AG04449 (cell line): Measurements from ENCODE around the gene ADGRD2.

ENCODE experiments used
- CTCF ChIA-PET: fragments of 350-600 bp; formaldehyde crosslinking; extraction: SDS; loops from one replicate; lab custom pipeline; 2021; ENCODE audit warnings: antibody characterized with exemption; lab: Yijun Ruan, JAX
- POLR2A ChIA-PET: fragments of 400-600, 350-600 bp; formaldehyde crosslinking; extraction: SDS; loops from one replicate; lab custom pipeline; 2020; ENCODE audit warnings: antibody characterized with exemption, inconsistent platforms; lab: Yijun Ruan, JAX
- DNase-seq: peaks from one replicate; pipeline ENCODE4 v3.0.0-alpha.2; 2010; ENCODE audit warnings: low read depth, low spot score
- H3K4me3 ChIP-seq: 2 replicates; pipeline ENCODE4 v1.5.1; 2011; ENCODE audit warnings: low read depth, mild to moderate bottlenecking, control low read depth, low read length
- TF ChIP-seq, protein P1 (sequence below): IDR thresholded peaks from one replicate; pipeline ENCODE4 v1.5.1; 2011; ENCODE audit warnings: mild to moderate bottlenecking, moderate library complexity, low read length, control low read depth, inconsistent platforms; ENCODE audit not compliant: insufficient read depth; ENCODE audit errors: missing control alignments

ADGRD2 gene

DNA sequence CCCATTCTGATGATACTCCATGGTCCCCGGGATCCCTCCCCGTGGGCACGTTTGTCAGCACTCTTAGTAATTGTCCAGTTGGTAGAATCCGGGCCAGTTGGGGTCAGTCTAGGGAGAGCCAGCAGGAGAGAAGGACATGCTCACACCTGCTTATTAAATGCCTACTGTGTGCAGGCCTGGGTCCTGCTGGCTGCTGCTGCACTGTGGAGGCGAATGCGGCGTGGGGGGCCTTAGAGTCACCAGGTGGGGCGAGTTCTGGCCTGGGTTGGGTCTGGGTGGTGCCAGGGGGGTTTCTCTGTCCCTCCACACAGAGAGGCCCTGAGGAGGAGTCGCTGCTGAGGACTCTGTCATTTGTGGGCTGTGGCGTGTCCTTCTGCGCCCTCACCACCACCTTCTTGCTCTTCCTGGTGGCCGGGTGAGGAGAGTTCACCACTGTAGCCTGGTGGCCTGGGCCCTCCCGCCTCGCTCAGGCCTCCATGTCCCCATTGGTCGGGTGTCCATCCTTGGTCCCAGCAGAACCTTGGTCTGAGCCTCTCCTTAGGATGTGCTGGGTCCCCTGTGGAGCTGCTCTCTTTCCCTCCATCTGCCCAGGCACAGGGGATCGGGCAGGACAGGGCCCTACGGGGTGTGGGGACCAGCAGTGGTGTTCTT, 17.3 kb downstream of the ADGRD2 start:
- POLR2A ChIA-PET, result no interaction called here
- CTCF ChIA-PET, result no interaction called here
- H3K4me3 ChIP-seq, result no peak overlapping the region
- no peak for DNase-seq
- TF ChIP-seq, protein P1, sequence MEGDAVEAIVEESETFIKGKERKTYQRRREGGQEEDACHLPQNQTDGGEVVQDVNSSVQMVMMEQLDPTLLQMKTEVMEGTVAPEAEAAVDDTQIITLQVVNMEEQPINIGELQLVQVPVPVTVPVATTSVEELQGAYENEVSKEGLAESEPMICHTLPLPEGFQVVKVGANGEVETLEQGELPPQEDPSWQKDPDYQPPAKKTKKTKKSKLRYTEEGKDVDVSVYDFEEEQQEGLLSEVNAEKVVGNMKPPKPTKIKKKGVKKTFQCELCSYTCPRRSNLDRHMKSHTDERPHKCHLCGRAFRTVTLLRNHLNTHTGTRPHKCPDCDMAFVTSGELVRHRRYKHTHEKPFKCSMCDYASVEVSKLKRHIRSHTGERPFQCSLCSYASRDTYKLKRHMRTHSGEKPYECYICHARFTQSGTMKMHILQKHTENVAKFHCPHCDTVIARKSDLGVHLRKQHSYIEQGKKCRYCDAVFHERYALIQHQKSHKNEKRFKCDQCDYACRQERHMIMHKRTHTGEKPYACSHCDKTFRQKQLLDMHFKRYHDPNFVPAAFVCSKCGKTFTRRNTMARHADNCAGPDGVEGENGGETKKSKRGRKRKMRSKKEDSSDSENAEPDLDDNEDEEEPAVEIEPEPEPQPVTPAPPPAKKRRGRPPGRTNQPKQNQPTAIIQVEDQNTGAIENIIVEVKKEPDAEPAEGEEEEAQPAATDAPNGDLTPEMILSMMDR, result no peak

DNA sequence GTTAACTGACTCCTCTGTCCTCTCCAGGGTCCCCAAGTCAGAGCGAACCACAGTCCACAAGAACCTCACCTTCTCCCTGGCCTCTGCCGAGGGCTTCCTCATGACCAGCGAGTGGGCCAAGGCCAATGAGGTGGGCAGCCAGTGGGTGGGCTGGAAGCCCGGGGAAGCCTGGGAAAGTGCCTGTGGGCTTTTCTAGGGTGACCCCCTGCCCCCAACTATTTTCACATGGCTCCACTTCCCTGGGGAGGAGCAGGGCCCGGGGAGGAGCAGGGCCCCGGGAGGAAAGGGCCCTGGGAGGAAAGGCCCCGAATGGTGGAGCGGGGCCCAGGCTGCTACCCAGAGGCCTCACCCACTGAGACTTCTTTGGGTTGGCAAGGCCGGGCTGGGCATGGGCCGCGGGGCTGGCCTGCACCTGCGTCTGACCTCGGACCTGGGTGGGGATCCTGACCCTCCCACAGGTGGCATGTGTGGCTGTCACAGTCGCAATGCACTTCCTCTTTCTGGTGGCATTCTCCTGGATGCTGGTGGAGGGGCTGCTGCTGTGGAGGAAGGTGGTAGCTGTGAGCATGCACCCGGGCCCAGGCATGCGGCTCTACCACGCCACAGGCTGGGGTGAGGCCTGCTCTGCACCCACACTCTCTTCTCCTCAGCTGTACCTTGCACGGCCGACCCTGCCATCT, 17.9 kb downstream of the ADGRD2 start:
- CTCF ChIA-PET, result no interaction called here
- TF ChIP-seq, protein P1, result no peak
- H3K4me3 ChIP-seq, result no peak overlapping the region
- POLR2A ChIA-PET, result no interaction called here
- DNase-seq, result no peak

DNA sequence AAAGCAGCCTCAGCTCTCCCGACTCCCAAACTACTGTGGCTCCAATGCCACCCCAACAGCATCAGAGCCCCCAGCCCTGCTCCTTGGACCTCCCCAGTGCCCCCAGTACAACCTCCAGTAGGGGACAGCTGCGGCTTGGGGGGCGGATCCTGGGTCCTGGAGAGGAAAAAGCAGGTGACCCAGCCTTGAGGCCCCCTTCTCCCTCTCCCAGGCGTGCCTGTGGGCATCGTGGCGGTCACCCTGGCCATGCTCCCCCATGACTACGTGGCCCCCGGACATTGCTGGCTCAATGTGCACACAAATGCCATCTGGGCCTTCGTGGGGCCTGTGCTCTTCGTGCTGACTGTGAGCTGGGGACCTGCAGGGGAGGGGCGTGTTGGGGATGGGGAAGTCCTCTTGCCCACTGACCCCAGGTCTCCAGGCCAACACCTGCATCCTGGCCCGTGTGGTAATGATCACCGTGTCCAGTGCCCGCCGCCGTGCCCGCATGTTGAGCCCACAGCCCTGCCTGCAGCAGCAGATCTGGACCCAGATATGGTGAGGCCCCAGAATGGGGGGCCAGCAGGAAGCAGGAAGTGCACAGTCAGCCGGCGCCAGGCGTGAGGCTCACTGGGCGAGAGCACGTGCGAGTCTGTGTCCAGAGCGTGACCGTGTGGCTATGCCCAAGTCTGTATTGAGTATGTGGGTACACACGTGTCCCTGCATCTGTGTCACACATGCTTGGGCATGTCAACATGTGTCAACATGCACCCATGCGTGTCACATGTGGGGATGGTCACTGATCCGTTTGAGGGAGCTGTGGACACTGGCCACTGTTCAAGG, 19.0 kb downstream of the ADGRD2 start:
- POLR2A ChIA-PET, result no interaction called here
- TF ChIP-seq, protein P1, result no peak
- CTCF ChIA-PET, result interaction anchor here (1.0 kb wide), 1 partner anchor 11 kb away, joined by 4 read pairs; no protein-coding TSS in a partner anchor

DNA sequence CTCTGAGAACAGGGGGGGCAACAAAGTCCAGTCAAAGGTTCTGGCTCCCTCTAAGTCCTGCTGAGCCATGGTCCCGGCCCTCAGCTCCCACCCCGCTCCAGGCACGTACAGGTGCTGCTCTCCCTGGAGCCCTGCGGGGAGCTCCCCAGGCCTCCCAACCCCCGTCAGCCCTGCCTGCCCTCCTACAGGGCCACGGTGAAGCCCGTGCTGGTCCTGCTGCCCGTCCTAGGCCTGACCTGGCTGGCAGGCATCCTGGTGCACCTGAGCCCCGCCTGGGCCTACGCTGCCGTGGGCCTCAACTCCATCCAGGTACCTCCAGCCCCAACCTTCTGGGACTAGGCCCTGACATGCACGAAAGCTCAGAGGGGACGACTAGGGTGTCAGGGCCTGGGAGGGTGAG, 20.1 kb downstream of the ADGRD2 start:
- CTCF ChIA-PET, result interaction anchor here (1.0 kb wide), 1 partner anchor 10 kb away, joined by 4 read pairs; no protein-coding TSS in a partner anchor

More for the DNA sequence above, 19.0 kb downstream of the ADGRD2 start:
- no peak for DNase-seq
- no peak overlapping the region for H3K4me3 ChIP-seq

DNA sequence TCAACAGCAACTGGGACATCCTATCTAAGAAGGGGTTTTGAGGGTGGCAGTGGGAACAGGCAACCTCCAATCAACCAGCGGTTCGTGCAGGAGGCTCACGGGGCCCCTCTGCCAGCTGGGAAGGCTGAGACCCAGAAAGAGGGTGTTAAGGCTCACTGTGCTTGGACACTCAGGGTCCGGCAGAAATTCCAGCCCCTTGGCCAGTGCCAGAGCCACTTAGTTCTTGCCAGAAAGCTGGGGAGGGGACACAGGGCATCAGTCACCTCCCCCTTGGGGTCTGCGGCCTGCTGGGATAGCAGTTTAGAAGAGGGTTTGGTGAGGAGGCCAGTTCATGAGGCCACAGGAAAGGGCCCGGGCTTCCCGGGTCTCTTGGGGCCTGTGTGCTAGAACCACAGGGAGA, 20.5 kb downstream of the ADGRD2 start:
- ChIA-PET CTCF (interaction anchor here (1.0 kb wide), 1 partner anchor 9 kb away, joined by 4 read pairs; no protein-coding TSS in a partner anchor), POLR2A (no interaction called here)
- TF ChIP-seq, protein P1, result no peak
- H3K4me3 ChIP-seq, result no peak overlapping the region
- DNase-seq, result no peak

More for the DNA sequence above, 20.1 kb downstream of the ADGRD2 start:
- POLR2A ChIA-PET, result no interaction called here
- DNase-seq, result no peak
- no peak overlapping the region for H3K4me3 ChIP-seq
- TF ChIP-seq, protein P1, result no peak
